GM21723 (cell line): ENCODE measurements around the gene KRTAP9-6.

Experiments used
- ATAC-seq: cut with Tn5 transposase; IDR thresholded peaks from one replicate; pipeline ENCODE4 v1.9.1; 2021; ENCODE audit warnings: mild to moderate bottlenecking, moderate library complexity; ENCODE audit not compliant: unreplicated experiment

KRTAP9-6 gene

DNA sequence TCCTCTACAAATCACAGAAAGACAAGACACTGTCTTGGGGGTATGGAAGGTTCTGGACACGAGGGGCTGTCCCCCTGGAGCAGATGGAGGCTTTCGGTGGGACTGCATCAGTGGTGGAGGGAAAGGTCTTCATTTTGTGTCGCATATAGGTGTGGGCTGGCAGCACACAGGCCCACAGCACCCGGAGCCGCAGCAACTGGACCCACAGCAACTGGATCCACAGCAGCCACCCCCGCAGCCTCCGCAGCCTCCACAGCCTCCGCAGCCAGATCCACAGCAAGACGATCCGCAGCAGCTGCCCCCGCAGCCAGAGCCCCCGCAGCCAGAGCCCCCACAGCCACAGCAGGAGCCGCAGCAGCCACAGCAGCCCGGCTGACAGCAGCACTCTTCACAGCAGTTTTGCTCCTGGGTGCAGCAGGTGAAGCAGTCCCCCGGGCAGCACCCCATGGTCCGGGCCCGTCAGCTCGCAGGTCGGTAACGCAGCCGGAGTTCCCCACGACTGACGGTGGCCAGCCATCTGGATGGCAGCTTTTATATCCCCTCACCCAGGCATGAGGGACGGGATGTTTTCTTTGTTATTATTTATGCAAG lies 50.1 kb downstream of the KRTAP9-6 start, which contains the start of gene KRTAP17-1:
KRTAP17-1 (minus strand) TSS at position 507 of the 591 bp plus-strand sequence; CDS start at position 447, 60 bp downstream.
- no peak for ATAC-seq
